HG02852 (cell line): Measurements from ENCODE around the gene ABR.
"Not testable (repeated sequence)": the region's sequence is repeated elsewhere in the genome, so short reads cannot be mapped to it uniquely, and the experiment has no call there.

Source experiments
- ATAC-seq: cut with Tn5 transposase; IDR thresholded peaks from one replicate; pipeline ENCODE4 v1.9.1; 2021; ENCODE audit warnings: mild to moderate bottlenecking, moderate library complexity; ENCODE audit not compliant: unreplicated experiment

The ABR gene

DNA sequence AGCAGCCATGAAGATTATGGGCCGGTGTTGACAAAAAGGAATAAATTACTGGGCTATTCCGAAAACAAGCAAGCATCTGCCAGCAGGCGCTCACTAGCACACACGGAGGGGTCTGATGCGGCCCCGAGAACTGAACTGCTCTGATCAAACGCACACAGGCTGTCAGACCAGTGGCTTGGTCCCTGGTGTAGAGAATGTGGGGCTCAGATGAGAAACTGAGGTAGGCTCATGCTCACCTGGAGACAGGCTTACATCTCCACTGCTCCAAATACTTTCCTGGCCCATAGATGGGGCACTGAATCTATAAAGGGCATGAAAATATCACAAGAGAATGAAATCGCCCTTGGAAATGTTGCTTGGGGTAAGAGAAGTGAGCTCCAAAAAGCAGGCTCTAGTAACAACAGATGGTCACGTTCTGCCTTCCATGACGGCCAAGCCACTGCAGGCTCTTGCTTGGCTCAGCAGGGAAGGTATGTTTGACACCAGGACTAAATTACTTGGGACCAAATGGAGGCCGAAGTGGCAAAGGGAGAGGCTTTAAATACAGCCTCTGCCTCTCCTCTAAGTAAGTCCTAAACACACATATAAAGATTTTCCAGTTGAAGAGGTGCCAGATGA is 5.4 kb downstream of the ABR start:
- no peak for ATAC-seq

GRCh38 chr17:1173432-1174262 is 6.1 kb downstream of the ABR start:
- no peak for ATAC-seq

DNA sequence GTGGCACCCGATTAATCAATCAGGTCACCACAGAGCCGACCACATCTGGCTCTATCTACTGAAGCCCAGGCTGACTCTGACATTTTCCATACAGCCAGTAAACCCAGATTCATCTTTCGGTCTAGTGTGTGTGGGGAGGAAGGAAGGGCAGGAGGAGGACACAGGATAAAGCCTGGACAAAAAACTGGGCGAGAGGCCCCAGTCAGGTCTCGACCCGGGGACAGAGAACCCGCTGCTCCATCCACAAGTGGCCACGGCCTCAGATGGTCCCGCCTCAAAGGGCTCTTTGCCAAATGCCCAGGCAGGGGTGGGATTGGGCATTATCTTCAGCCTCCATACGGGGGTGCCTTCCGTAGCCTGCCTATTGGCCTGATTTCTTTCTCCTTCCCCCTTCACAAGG is 7.8 kb downstream of the ABR start:
- ATAC-seq: no peak

DNA sequence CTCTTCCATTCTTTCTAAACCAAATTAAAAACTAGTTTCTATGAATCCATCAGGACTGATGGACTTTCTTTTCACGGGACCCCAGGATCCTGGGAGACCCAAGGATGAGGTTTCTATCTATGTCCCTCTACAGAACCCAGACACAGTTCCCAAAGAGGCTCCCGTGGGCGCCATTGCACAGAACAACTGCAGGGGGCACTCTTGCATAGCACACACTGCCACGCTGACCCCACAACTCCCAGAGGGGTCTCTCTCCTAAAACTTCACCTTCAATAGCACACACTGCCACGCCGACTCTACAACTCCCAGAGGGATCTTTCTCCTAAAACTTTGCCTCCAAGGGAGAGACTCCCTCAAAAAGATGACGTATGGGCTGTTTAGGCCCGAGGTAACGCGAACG is 9.0 kb downstream of the ABR start:
- ATAC-seq: no peak

- ATAC-seq: no peak
These were observed 9.9 kb downstream of the ABR start for GRCh38 chr17:1169929-1170312.

DNA sequence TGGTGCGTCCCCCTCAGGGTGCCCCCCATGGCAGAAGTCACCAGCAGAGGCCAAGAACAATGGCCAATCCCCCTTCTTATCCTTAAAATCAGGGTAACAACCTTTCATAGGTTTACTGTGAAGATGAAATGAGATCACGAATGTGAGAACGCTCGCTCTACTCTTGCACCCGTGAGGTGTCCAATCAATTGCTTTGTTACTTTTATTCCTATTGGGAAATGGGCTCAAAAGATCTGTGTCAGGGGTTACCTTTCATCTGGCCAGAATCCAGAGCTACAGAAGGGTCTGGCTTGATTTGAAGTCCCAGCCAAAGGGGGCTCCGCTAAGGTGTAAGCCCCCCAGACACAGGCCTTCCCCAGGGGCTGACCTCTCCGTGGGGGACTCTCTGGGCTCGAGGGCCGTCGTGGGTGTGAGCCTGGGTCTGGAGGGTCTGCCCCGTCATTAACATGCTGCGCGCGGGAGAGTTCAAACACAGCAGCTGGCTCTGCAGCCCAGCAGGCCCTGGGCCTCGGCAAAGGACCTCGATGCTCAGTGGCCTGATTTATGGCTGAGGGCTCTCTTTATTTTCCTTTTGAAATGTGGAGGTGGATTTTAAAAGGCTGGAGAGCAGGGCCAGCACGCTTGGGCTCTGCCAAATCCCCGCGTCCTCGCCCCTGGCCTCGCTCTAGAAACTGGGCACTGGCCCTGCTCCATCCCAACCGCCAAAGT is 10.4 kb downstream of the ABR start:
- ATAC-seq: no peak

GRCh38 chr17:1168533-1169220 is 11.1 kb downstream of the ABR start:
- no peak for ATAC-seq

GRCh38 chr17:1166276-1166675 is 13.5 kb downstream of the ABR start:
- no peak for ATAC-seq

- ATAC-seq: no peak
These were observed 13.9 kb downstream of the ABR start for GRCh38 chr17:1165836-1166235.

DNA sequence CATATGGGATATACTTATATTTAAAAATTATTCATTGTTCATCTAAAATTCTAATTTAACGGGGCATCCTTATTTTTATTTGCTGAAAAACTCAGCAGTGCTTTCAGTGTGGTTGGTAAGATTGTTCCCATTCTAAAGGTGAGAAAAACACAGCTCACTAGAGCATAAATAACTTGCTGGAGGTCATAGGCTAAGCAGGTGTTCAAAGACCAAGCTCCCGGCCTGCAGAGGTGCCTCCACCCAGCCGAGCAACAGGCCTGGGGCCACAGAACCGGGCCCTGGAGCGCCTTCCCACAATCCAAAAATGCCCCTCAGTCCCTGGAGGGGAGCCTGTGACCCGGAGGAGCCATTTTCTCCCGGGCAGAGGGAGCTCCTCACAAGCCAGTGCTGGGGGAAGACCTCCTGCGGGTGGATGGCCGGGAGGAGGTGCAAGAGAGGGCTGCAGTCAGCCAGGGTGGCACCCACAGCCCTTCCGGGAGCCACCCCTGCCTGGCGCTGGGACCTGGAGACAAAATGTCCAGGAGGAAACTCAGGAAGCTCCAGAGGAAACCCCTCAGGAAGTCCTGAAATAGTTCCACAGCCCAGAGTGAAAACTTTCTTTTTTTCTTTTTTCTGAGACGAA is 14.7 kb downstream of the ABR start:
- ATAC-seq: no peak

DNA sequence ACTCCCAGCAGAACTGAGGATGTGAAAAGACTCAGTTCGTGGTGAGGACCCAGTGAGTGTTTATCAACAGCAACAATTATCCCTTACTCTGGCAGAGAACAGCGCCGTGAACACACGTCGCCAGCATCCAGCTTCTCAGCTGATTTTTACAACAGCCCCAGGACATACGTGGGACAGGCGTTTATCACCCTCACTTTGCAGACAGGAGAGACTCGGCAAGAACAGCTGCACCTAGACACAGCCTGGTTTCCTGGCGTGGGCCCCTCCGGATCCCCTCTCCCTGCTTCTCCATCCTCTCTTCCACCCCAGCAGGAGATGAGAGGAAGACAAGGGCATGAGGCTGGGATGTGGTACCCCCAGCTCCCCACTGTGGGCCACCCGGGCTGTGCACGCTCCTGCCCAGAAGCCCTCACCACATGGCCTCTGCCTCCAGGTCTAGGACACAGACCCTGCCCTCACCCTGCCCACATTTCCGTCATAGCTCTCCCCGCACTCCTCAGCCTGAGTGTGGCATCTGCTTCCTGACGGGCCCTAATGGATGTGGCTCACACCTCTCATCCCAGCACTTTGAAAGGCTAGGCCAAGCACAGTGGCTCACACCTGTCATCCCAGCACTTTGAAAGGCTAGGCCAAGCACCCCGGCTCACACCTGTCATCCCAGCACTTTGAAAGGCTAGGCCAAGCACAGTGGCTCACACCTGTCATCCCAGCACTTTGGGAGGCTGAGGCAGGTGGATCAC is 17.5 kb downstream of the ABR start:
- ATAC-seq: no peak

DNA sequence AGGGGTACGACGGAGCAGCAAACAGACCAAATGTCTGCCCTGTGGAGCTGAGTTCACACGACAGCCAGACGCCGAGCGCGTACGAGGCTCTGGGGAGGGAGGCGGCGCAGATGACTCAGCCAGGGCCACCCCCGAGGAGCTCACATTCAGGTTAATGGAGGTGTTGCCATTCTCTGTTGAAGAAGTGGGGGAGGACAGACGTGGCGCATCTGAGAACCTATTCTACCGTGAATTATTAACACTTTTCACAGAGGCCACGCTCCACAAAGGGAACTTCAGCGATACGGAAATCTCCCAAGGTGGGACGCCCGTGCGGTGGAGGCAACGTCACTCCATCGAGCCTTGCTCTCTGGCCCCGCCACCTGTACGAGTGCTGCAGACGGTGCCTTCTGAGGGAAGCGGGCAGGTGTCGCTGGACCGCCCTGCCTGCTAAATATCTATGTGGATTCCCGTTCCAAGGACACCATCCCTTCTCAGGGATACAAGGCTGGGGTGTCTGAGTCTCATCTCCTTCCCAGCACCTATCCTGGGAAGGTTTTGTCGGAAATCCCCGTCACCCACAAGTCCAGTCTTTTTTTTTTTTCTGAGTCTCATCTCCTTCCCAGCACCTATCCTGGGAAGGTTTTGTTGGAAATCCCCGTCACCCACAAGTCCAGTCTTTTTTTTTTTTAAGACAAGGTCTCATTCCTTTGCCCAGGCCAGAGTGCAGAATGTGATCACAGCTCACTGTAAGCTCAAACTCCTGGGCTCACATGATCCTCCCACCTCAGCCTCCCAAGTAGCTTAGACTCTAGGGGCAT is 19.0 kb downstream of the ABR start:
- ATAC-seq: no peak

DNA sequence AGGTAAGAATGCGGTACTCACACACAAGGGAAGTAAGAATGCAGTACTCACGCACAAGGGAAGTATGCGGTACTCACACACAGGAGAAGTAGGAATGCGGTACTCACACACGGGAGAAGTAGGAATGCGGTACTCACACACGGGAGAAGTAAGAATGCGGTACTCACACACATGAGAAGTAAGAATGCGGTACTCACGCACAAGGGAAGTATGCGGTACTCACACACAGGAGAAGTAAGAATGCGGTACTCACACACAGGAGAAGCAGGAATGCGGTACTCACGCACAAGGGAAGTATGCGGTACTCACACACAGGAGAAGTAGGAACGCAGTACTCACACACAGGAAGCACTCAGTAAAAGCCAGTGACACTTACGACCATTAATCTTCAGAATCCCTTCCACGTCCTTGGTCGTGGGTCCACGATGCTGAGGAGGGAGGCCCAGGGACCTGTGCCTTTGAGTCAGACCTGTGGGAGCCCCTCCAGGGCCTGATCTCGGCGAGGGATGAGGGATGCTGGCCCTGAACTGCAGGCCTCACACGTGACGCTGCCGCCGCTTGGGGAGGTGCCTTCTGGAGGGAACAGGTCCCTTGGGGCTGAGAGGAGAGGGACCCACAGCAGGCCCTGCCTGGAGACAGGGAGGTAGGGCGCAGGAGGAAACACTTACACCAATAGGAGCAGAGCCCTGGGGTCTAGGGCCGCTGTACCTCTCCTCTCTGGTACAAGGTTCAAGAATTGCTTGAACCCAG is 20.2 kb downstream of the ABR start:
- ATAC-seq: no peak

GRCh38 chr17:1158879-1159278 is 20.9 kb downstream of the ABR start:
- ATAC-seq: no peak

DNA sequence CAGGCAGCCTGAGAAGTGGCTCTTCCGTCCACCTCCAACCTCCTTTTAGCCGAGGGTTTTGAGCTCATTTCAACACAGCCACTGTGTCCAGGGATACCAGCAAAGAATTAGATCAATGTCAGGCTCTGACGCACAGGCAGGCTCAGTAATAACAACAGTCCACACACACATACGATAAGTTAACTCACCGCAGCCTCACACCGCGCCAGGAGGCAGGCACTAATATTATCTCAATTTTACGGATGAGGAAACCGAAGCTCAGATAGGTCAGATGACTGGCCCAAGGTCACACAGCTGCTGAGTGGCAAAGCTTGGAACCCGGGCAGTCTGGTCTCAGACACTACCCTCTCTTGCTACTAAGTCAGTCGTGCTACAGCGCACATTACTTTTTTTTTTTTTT is 22.9 kb downstream of the ABR start:
- no peak for ATAC-seq

DNA sequence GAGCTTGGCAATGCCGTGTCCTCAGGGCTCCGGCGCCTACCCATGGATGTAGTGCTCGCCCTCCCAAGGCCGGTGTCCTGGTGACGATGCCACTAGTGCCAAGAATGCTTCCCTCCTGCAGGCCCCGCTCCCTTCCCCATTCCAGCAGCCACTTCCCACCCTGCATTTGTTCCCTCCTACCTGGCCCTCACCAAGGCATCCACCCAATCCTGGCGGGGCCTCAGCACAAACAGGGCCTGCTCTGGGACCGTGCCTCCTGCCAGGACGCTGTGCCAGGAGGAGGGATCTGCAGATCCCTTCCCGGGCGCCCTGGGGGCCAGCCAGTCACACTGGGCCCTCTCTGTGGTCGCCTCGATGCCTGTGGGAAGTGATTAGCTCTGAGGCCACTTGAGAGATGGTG is 25.1 kb downstream of the ABR start:
- no peak for ATAC-seq

GRCh38 chr17:1153795-1154546 is 25.8 kb downstream of the ABR start:
- ATAC-seq: no peak

- ATAC-seq: not testable (repeated sequence)
These were observed 27.2 kb downstream of the ABR start for GRCh38 chr17:1152582-1152981.
